ENCODE results near the gene BCL11A. TPM values are rescaled to one million over a fixed set of nuclear protein-coding genes. Genes with fewer than 3 reads are reported as not detected.

BCL11A gene
- total RNA-seq, 1 donor: 11.2 TPM

GRCh38 chr2:60472663-60473289, 80.7 kb downstream of the BCL11A start:
- peaks cover 37% of the 10 kb centered on the region for H3K4me1 ChIP-seq (ENCODE audit: insufficient read depth, low read length)
- no peaks in the 10 kb centered on the region for H3K27me3 ChIP-seq (ENCODE audit: insufficient read depth, low read length)
- H3K9me3 ChIP-seq (ENCODE audit: low read depth, low read length): no peaks in the 10 kb centered on the region
- H3K4me3 ChIP-seq (ENCODE audit: low read length): no peak overlapping the region

- Histone ChIP-seq H3K4me3 (ENCODE audit: low read length) (no peak overlapping the region), H3K27me3 (ENCODE audit: insufficient read depth, low read length) (no peaks in the 10 kb centered on the region), H3K4me1 (ENCODE audit: insufficient read depth, low read length) (peaks cover 34% of the 10 kb centered on the region), H3K9me3 (ENCODE audit: low read depth, low read length) (no peaks in the 10 kb centered on the region)
Observed at GRCh38 chr2:60472041-60472440, 81.4 kb downstream of the BCL11A start.

GRCh38 chr2:60470340-60470739, 83.1 kb downstream of the BCL11A start:
- H3K9me3 ChIP-seq (ENCODE audit: low read depth, low read length): no peaks in the 10 kb centered on the region
- H3K27me3 ChIP-seq (ENCODE audit: insufficient read depth, low read length): no peaks in the 10 kb centered on the region
- H3K4me1 ChIP-seq (ENCODE audit: insufficient read depth, low read length): peaks cover 45% of the 10 kb centered on the region
- no peak overlapping the region for H3K4me3 ChIP-seq (ENCODE audit: low read length)

DNA sequence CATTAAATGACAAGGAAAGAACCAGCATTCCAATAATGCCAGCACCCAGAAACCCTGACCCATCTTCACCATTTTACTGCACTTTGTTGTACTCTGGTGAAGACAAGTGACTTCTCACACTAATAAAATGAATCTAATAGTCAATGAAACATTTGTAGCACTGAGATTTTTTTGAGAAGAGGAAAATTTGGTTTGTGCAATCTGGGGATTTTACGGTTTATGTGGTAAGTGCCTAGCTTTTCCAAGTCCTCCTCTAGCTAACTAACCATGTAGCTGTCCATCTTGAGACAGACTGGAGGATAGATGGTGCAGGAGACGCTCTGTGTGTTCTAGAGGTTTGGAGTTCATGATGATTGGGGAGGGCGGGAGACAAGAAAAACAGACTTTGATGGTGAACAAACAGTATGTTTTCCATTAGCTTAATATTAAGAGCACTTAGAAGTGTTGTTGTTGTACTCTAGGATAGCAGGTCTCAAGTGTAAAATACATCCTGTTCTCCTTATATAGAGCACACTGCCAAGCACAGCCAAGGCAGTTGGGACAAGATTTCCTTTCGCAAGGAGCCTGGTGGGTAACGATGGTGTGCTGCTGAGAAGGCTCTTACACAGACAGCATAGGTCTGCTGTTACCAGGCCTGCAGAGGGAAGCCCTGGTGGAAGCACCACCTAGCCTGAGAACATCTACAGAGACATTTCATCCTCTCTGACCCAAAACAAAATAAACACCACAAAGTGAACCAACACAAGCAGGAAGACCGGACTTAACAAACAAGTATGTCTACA, 83.7 kb downstream of the BCL11A start:
- no peaks in the 10 kb centered on the region for H3K27me3 ChIP-seq (ENCODE audit: insufficient read depth, low read length)
- no peak overlapping the region for H3K4me3 ChIP-seq (ENCODE audit: low read length)

DNA sequence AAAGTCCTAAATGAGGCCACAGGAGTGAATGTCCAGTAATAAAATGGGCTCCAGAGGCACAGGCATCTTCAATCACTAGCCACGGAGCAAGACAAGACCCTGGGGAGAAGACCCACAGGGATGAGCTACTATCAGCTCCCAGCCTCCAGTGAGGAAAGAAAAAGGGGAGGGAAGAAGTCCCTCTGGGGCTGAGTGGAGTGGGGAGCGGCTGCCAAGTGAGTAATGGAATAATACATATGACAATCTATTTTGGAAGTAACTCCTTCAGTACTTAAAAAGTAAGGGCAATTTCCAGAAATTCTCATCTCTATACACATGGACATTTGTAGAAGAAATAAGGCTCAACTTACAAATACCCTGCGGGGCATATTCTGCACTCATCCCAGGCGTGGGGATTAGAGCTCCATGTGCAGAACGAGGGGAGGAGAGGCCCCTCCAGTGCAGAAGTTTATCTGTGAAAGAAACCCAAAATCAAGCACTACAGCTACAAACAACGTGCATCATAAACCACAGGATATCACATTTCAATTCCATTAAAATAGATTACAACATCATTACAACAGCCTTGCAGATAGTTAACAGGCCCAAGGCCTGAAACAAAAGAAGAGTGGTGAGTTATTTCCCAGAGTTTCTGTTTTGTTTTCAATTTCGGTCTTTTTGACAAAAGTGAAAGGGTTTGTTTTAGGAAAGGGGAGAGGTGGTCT, 84.9 kb downstream of the BCL11A start:
- Histone ChIP-seq H3K4me3 (ENCODE audit: low read length) (no peak overlapping the region), H3K4me1 (ENCODE audit: insufficient read depth, low read length) (peaks cover 45% of the 10 kb centered on the region), H3K27me3 (ENCODE audit: insufficient read depth, low read length) (no peaks in the 10 kb centered on the region), H3K9me3 (ENCODE audit: low read depth, low read length) (no peaks in the 10 kb centered on the region)

More for the DNA sequence above, 83.7 kb downstream of the BCL11A start:
- H3K4me1 ChIP-seq (ENCODE audit: insufficient read depth, low read length): peaks cover 45% of the 10 kb centered on the region
- no peaks in the 10 kb centered on the region for H3K9me3 ChIP-seq (ENCODE audit: low read depth, low read length)

GRCh38 chr2:60466161-60466702, 87.2 kb downstream of the BCL11A start:
- H3K4me3 ChIP-seq (ENCODE audit: low read length): no peak overlapping the region
- no peaks in the 10 kb centered on the region for H3K9me3 ChIP-seq (ENCODE audit: low read depth, low read length)
- peaks cover 31% of the 10 kb centered on the region for H3K4me1 ChIP-seq (ENCODE audit: insufficient read depth, low read length)
- no peaks in the 10 kb centered on the region for H3K27me3 ChIP-seq (ENCODE audit: insufficient read depth, low read length)

DNA sequence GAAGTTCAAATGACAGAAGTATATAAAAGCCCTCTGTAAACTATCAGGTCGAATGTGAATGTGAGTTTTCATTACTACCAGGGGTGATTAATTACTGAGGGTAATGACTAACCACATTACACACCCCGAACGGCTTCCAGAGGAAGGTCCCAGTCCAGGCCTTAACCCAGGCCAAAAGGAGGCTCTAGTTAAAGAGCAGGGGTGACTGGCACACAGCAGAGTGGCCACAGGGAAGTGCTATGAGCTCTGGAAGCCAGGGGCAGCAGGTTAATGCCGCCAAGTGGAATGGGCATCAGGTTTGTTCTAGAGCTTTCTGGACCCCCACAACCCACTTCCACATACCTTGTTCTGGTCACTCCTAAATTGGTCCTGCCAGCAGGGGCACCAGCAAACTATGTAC, 87.7 kb downstream of the BCL11A start:
- Histone ChIP-seq H3K4me3 (ENCODE audit: low read length) (no peak overlapping the region), H3K27me3 (ENCODE audit: insufficient read depth, low read length) (no peaks in the 10 kb centered on the region), H3K4me1 (ENCODE audit: insufficient read depth, low read length) (peaks cover 28% of the 10 kb centered on the region), H3K9me3 (ENCODE audit: low read depth, low read length) (no peaks in the 10 kb centered on the region)

DNA sequence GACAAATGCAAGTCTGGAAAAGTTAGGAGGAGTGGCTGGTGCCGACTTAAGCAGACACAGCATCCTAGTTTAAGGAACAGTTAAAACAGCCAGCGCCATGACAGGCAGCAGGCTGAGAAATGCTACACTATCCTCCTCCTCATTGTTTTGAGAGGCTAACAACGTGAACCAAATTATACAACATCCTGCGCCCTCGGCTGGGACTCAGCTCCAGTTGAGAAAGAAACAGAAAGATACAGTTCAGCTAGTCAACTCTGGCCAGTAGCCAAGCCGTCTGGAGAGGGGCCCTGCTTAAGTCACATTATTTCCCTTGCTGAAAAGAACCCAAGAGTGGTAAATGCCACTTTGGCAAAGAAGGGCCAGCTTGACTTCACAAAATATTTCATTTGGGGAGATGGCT, 90.2 kb downstream of the BCL11A start:
- Histone ChIP-seq H3K4me1 (ENCODE audit: insufficient read depth, low read length) (peaks cover 22% of the 10 kb centered on the region), H3K9me3 (ENCODE audit: low read depth, low read length) (no peaks in the 10 kb centered on the region), H3K27me3 (ENCODE audit: insufficient read depth, low read length) (no peaks in the 10 kb centered on the region), H3K4me3 (ENCODE audit: low read length) (no peak overlapping the region)

DNA sequence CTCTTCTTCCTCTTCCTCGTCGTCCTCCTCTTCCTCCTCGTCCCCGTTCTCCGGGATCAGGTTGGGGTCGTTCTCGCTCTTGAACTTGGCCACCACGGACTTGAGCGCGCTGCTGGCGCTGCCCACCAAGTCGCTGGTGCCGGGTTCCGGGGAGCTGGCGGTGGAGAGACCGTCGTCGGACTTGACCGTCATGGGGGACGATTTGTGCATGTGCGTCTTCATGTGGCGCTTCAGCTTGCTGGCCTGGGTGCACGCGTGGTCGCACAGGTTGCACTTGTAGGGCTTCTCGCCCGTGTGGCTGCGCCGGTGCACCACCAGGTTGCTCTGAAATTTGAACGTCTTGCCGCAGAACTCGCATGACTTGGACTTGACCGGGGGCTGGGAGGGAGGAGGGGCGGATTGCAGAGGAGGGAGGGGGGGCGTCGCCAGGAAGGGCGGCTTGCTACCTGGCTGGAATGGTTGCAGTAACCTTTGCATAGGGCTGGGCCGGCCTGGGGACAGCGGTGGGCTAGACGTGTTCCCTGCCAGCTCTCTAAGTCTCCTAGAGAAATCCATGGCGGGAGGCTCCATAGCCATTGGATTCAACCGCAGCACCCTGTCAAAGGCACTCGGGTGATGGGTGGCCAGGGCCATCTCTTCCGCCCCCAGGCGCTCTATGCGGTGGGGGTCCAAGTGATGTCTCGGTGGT, 91.9 kb downstream of the BCL11A start:
- H3K4me1 ChIP-seq (ENCODE audit: insufficient read depth, low read length): peaks cover 22% of the 10 kb centered on the region
- no peak overlapping the region for H3K4me3 ChIP-seq (ENCODE audit: low read length)
- no peaks in the 10 kb centered on the region for H3K27me3 ChIP-seq (ENCODE audit: insufficient read depth, low read length)
- no peaks in the 10 kb centered on the region for H3K9me3 ChIP-seq (ENCODE audit: low read depth, low read length)

GRCh38 chr2:60460577-60461420, 92.7 kb downstream of the BCL11A start:
- Histone ChIP-seq H3K9me3 (ENCODE audit: low read depth, low read length) (no peaks in the 10 kb centered on the region), H3K4me1 (ENCODE audit: insufficient read depth, low read length) (peaks cover 15% of the 10 kb centered on the region), H3K27me3 (ENCODE audit: insufficient read depth, low read length) (no peaks in the 10 kb centered on the region), H3K4me3 (ENCODE audit: low read length) (no peak overlapping the region)

GRCh38 chr2:60459851-60460250, 93.6 kb downstream of the BCL11A start:
- H3K4me3 ChIP-seq (ENCODE audit: low read length): no peak overlapping the region
- no peaks in the 10 kb centered on the region for H3K9me3 ChIP-seq (ENCODE audit: low read depth, low read length)
- H3K27me3 ChIP-seq (ENCODE audit: insufficient read depth, low read length): no peaks in the 10 kb centered on the region
- H3K4me1 ChIP-seq (ENCODE audit: insufficient read depth, low read length): peaks cover 10% of the 10 kb centered on the region

GRCh38 chr2:60456115-60456770, 97.2 kb downstream of the BCL11A start:
- Histone ChIP-seq H3K27me3 (ENCODE audit: insufficient read depth, low read length) (no peaks in the 10 kb centered on the region), H3K9me3 (ENCODE audit: low read depth, low read length) (no peaks in the 10 kb centered on the region), H3K4me1 (ENCODE audit: insufficient read depth, low read length) (peaks cover 4% of the 10 kb centered on the region), H3K4me3 (ENCODE audit: low read length) (no peak overlapping the region)

- Histone ChIP-seq H3K4me3 (ENCODE audit: low read length) (no peak overlapping the region), H3K4me1 (ENCODE audit: insufficient read depth, low read length) (no peaks in the 10 kb centered on the region), H3K9me3 (ENCODE audit: low read depth, low read length) (no peaks in the 10 kb centered on the region), H3K27me3 (ENCODE audit: insufficient read depth, low read length) (no peaks in the 10 kb centered on the region)
Observed at GRCh38 chr2:60453872-60454271, 99.6 kb downstream of the BCL11A start.

DNA sequence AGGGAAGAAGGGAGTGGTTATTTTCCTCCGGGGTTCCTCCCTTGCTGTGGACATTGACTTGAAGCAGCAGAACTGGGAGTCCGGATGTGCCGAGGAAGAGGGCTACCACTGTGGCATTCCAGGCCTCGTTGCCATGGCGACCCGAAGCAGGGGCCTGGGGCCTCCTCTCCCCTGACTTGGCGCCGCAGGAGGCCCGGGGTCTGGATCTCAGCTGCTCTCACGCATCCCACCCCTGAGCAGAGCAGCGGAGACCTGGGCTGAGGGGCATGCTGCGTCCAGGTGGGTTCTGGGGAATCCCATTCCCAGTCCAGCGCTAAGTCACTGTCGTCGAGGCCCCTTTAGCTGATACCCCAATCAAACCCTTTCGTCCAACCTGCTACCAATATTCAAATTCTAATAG, 100.2 kb downstream of the BCL11A start:
- H3K27me3 ChIP-seq (ENCODE audit: insufficient read depth, low read length): no peaks in the 10 kb centered on the region
- H3K4me1 ChIP-seq (ENCODE audit: insufficient read depth, low read length): peaks cover 5% of the 10 kb centered on the region
- H3K4me3 ChIP-seq (ENCODE audit: low read length): no peak overlapping the region
- no peaks in the 10 kb centered on the region for H3K9me3 ChIP-seq (ENCODE audit: low read depth, low read length)

All from mononuclear cell (primary cell).